ENCODE data around the gene GREB1.

- TF ChIP-seq CTCF (IDR thresholded peaks at IDR 0.05), result no peak
- TF ChIP-seq EP300 (IDR thresholded peaks at IDR 0.05), result no peak
- TF ChIP-seq POLR2A (IDR thresholded peaks at IDR 0.05), result no peak
These were observed 4.1 kb downstream of the GREB1 start for GRCh38 chr2:11537951-11538350.

All from ovary (tissue), 3 donors.